ENCODE data around the gene UBE2I.
A peak's percentile ranks its signal among the peaks of the same experiment; 100 is the strongest.

The UBE2I gene

DNA sequence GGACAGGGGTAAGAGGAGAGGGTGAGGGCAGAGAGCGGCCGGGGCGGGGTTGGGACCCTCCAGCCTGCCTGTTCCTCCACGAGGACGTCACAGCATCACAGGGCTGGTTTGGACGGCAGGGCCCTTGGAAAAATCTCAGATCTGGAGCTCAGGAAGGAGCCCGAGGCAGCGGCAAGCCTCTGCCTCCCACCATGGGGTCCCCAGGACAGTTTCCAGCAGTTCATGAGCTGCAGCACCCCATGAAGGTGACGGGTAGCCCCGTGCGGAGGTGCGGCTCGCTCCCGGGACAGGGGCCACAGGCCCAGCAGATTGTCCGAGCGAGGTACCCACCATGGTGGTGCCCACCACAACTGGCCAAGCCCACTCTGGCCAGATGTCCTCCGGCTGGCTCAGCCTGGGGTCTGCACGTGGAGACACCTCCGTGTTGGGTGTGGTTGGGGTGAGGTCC, 32.3 kb upstream of the UBE2I start:
- H3K4me1 ChIP-seq (ENCODE audit: low read length) = peaks cover 3% of the 10 kb centered on the region; the same call in 1 of the 2 replicates
- no peaks in the 10 kb centered on the region for H3K79me2 ChIP-seq (ENCODE audit: low read length)
- H3K4me3 ChIP-seq (ENCODE audit: low read length) = no peak overlapping the region
- no peak overlapping the region for H3K4me2 ChIP-seq (ENCODE audit: low read depth, low read length)
- H3K9me3 ChIP-seq (replicated peaks; ENCODE audit: insufficient read depth, low read length) = no peaks in the 10 kb centered on the region
- no peaks in the 10 kb centered on the region for H3K36me3 ChIP-seq (replicated peaks; ENCODE audit: insufficient read depth, low read length)
- H3K9ac ChIP-seq (ENCODE audit: low read length) = no peak overlapping the region
- H3K9me2 ChIP-seq (replicated peaks; ENCODE audit: insufficient read depth, low read length) = no peaks in the 10 kb centered on the region
- peaks cover 95% of the 10 kb centered on the region for H3K27me3 ChIP-seq (replicated peaks; ENCODE audit: insufficient read depth, low read length)
- no peaks in the 10 kb centered on the region for H3F3A ChIP-seq (ENCODE audit: insufficient read depth, low read length)
- H3K27ac ChIP-seq (ENCODE audit: low read length) = no peak overlapping the region
- H4K20me1 ChIP-seq (ENCODE audit: insufficient read depth, low read length) = no peaks in the 10 kb centered on the region
- DNase-seq = no peak
- TF ChIP-seq EZH2phosphoT487 (IDR thresholded peaks at IDR 0.05; ENCODE audit: low read length) (no peak), EZH2 (optimal IDR thresholded peaks at IDR 0.05; ENCODE audit: low read depth, low read length) (no peak)
- TF ChIP-seq, protein P1, sequence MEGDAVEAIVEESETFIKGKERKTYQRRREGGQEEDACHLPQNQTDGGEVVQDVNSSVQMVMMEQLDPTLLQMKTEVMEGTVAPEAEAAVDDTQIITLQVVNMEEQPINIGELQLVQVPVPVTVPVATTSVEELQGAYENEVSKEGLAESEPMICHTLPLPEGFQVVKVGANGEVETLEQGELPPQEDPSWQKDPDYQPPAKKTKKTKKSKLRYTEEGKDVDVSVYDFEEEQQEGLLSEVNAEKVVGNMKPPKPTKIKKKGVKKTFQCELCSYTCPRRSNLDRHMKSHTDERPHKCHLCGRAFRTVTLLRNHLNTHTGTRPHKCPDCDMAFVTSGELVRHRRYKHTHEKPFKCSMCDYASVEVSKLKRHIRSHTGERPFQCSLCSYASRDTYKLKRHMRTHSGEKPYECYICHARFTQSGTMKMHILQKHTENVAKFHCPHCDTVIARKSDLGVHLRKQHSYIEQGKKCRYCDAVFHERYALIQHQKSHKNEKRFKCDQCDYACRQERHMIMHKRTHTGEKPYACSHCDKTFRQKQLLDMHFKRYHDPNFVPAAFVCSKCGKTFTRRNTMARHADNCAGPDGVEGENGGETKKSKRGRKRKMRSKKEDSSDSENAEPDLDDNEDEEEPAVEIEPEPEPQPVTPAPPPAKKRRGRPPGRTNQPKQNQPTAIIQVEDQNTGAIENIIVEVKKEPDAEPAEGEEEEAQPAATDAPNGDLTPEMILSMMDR (IDR thresholded peaks at IDR 0.05; ENCODE audit: low read length) = no peak
- H2AFZ ChIP-seq (ENCODE audit: low read length) = no peak overlapping the region

DNA sequence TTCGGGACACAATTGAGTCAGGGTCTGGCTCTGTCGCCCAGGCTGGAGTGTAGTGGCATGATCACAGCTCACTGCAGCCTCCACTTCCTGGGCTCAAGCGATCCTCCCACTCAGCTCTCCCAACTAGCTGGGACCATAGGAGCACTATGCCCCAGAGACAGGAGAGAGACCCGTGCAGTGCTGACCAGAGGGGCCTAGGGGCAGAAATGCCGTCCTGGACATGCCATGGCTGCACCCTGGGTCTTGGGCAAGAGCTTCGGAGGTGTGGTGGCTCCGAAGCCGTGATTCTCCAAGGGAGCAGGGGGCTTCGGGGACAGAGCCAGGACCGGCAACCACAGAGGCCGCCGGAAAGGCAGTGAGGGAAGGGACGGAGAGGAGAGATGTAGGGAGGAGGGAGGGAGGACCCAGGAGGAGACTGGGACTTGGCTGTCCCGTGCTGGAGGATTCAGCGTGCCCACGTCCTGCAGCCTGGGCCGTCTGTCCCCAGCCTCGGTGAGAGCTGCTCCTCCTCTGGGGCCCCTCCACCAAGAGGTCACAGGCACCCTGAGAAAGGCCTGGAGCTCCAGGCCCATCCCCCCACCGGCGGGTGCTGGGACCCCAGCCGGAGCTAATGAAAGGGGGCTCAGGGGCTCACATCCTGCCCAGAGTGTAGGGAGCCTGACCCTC, 31.7 kb upstream of the UBE2I start:
- Histone ChIP-seq H3K4me1 (ENCODE audit: low read length) (no peaks in the 10 kb centered on the region), H3K4me2 (ENCODE audit: low read depth, low read length) (no peak overlapping the region), H3K9ac (ENCODE audit: low read length) (no peak overlapping the region), H3K27me3 (replicated peaks; ENCODE audit: insufficient read depth, low read length) (peaks cover 94% of the 10 kb centered on the region), H3F3A (ENCODE audit: insufficient read depth, low read length) (no peaks in the 10 kb centered on the region), H3K79me2 (ENCODE audit: low read length) (no peaks in the 10 kb centered on the region), H3K9me2 (replicated peaks; ENCODE audit: insufficient read depth, low read length) (no peaks in the 10 kb centered on the region), H3K36me3 (replicated peaks; ENCODE audit: insufficient read depth, low read length) (no peaks in the 10 kb centered on the region), H2AFZ (ENCODE audit: low read length) (no peak overlapping the region), H3K27ac (ENCODE audit: low read length) (no peak overlapping the region), H4K20me1 (ENCODE audit: insufficient read depth, low read length) (no peaks in the 10 kb centered on the region), H3K4me3 (ENCODE audit: low read length) (no peak overlapping the region), H3K9me3 (replicated peaks; ENCODE audit: insufficient read depth, low read length) (no peaks in the 10 kb centered on the region)
- no peak for DNase-seq
- TF ChIP-seq, protein P1 (IDR thresholded peaks at IDR 0.05; ENCODE audit: low read length) = no peak
- no peak for TF ChIP-seq EZH2 (optimal IDR thresholded peaks at IDR 0.05; ENCODE audit: low read depth, low read length)
- no peak for TF ChIP-seq EZH2phosphoT487 (IDR thresholded peaks at IDR 0.05; ENCODE audit: low read length)

DNA sequence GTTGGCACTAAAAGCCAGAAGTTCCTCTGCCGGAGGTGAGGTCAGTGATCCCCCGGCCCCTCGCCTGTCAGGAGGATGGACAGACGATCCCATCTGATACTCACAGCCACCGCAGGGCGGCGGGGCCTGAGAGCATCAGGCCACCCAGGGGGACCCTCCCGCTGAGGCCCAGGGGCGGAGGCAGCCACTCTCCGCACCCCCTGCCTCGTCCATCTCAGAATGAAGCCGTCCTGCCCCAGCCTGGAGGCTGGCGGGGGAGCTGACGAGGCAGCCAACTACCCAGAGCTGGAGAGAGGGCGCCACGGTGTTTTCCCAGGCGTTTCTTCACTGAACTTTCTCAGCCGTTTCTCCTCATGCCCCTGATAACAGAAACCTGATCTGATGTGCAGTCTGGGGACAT, 31.0 kb upstream of the UBE2I start:
- Histone ChIP-seq H3K9ac (ENCODE audit: low read length) (no peak overlapping the region), H3K79me2 (ENCODE audit: low read length) (no peaks in the 10 kb centered on the region), H3K4me2 (ENCODE audit: low read depth, low read length) (no peak overlapping the region), H3K27ac (ENCODE audit: low read length) (no peak overlapping the region), H3K9me3 (replicated peaks; ENCODE audit: insufficient read depth, low read length) (no peaks in the 10 kb centered on the region), H3F3A (ENCODE audit: insufficient read depth, low read length) (no peaks in the 10 kb centered on the region), H3K4me1 (ENCODE audit: low read length) (no peaks in the 10 kb centered on the region), H3K27me3 (replicated peaks; ENCODE audit: insufficient read depth, low read length) (peaks cover 94% of the 10 kb centered on the region), H4K20me1 (ENCODE audit: insufficient read depth, low read length) (no peaks in the 10 kb centered on the region), H2AFZ (ENCODE audit: low read length) (no peak overlapping the region), H3K9me2 (replicated peaks; ENCODE audit: insufficient read depth, low read length) (no peaks in the 10 kb centered on the region), H3K36me3 (replicated peaks; ENCODE audit: insufficient read depth, low read length) (no peaks in the 10 kb centered on the region), H3K4me3 (ENCODE audit: low read length) (no peak overlapping the region)
- DNase-seq = no peak
- TF ChIP-seq EZH2 (optimal IDR thresholded peaks at IDR 0.05; ENCODE audit: low read depth, low read length) = no peak
- no peak for TF ChIP-seq EZH2phosphoT487 (IDR thresholded peaks at IDR 0.05; ENCODE audit: low read length)
- TF ChIP-seq, protein P1 (IDR thresholded peaks at IDR 0.05; ENCODE audit: low read length) = 0 out of 2 replicates have a peak, but pooled peaks have one; percentile 3
